Nephron progenitor cell (in vitro differentiated cells): Measurements from ENCODE around the gene ANKRD13A.
"Not testable (repeated sequence)": the region's sequence is repeated elsewhere in the genome, so short reads cannot be mapped to it uniquely, and the experiment has no call there.

Experiments
- DNase-seq: peaks from one replicate; pipeline ENCODE4 v3.0.0; 2021
- H3K27ac Mint-ChIP-seq: 2 replicates; pipeline ENCODE4 v1.8.0; 2021; ENCODE audit warnings: mild to moderate bottlenecking, moderate library complexity, mixed read lengths
- H3K27me3 Mint-ChIP-seq: 2 replicates; pipeline ENCODE4 v1.8.0; 2021; ENCODE audit warnings: mild to moderate bottlenecking, low read depth, mixed read lengths; ENCODE audit not compliant: poor library complexity
- H3K36me3 Mint-ChIP-seq: 2 replicates; pipeline ENCODE4 v1.8.0; 2021; ENCODE audit warnings: low read depth, mixed read lengths
- H3K4me1 Mint-ChIP-seq: 2 replicates; pipeline ENCODE4 v1.8.0; 2021; ENCODE audit warnings: mixed read lengths
- H3K4me3 Mint-ChIP-seq: 2 replicates; pipeline ENCODE4 v1.8.0; 2021; ENCODE audit warnings: mild to moderate bottlenecking, moderate library complexity, mixed read lengths
- H3K9me3 Mint-ChIP-seq: 2 replicates; pipeline ENCODE4 v1.8.0; 2021; ENCODE audit warnings: mild to moderate bottlenecking, moderate library complexity, mixed read lengths
- CTCF ChIP-seq: fragments of 200-600 bp; sonication (generic); IDR thresholded peaks from 2 replicates; pipeline ENCODE4 v1.5.0; 2021; ENCODE audit warnings: antibody characterized with exemption

The ANKRD13A gene

GRCh38 chr12:110039085-110039807 lies 40.0 kb downstream of the ANKRD13A start:
- Mint-ChIP-seq H3K4me1 (peaks cover 30% of the 10 kb centered on the region), H3K27ac (peak overlapping the region; percentile 76), H3K9me3 (no peaks in the 10 kb centered on the region), H3K27me3 (no peaks in the 10 kb centered on the region), H3K36me3 (peaks cover 34% of the 10 kb centered on the region), H3K4me3 (no peak overlapping the region)
- no peak for TF ChIP-seq CTCF
- no peak for DNase-seq

- Mint-ChIP-seq H3K36me3 (peaks cover 12% of the 10 kb centered on the region), H3K4me3 (no peak overlapping the region), H3K27ac (no peak overlapping the region), H3K27me3 (no peaks in the 10 kb centered on the region), H3K9me3 (no peaks in the 10 kb centered on the region), H3K4me1 (peaks cover 32% of the 10 kb centered on the region)
- no peak for DNase-seq
- TF ChIP-seq CTCF = no peak
Observed at GRCh38 chr12:110042264-110042663, 43.0 kb downstream of the ANKRD13A start.

- TF ChIP-seq CTCF = no peak
- no peaks in the 10 kb centered on the region for H3K9me3 Mint-ChIP-seq
- H3K4me1 Mint-ChIP-seq = peaks cover 38% of the 10 kb centered on the region
- no peak for DNase-seq
- H3K27me3 Mint-ChIP-seq = peaks cover 12% of the 10 kb centered on the region
- peaks cover 12% of the 10 kb centered on the region for H3K36me3 Mint-ChIP-seq
- peak overlapping the region; percentile 90 for H3K4me3 Mint-ChIP-seq
- no peak overlapping the region for H3K27ac Mint-ChIP-seq
Observed at GRCh38 chr12:110046451-110047187, 47.4 kb downstream of the ANKRD13A start.

- Mint-ChIP-seq H3K4me1 (peaks cover 36% of the 10 kb centered on the region), H3K4me3 (peak overlapping the region; percentile 90), H3K27ac (no peak overlapping the region), H3K9me3 (no peaks in the 10 kb centered on the region), H3K36me3 (peaks cover 8% of the 10 kb centered on the region), H3K27me3 (peaks cover 16% of the 10 kb centered on the region)
- no peak for TF ChIP-seq CTCF
- DNase-seq = no peak
Observed at GRCh38 chr12:110047297-110047940, 48.2 kb downstream of the ANKRD13A start.

- Mint-ChIP-seq H3K9me3 (no peaks in the 10 kb centered on the region), H3K4me3 (peak within 1 kb of the TSS; percentile 90), H3K27me3 (peaks cover 16% of the 10 kb centered on the region), H3K27ac (peak within 1 kb of the TSS; percentile 81), H3K36me3 (peaks cover under 1% of the 10 kb centered on the region), H3K4me1 (peaks cover 25% of the 10 kb centered on the region)
- peak; percentile 76 for DNase-seq
- no peak for TF ChIP-seq CTCF
Observed at GRCh38 chr12:110048242-110049027, 49.2 kb downstream of the ANKRD13A start, which contains the start of gene C12orf76. TSS of gene C12orf76 (minus strand) at chr12:110048522. CDS start at chr12:110048495, 27 bp downstream.

- not testable (repeated sequence) for H3K9me3 Mint-ChIP-seq, DNase-seq, H3K36me3 Mint-ChIP-seq
- Mint-ChIP-seq H3K27me3 (peaks cover 19% of the 10 kb centered on the region), H3K27ac (peak overlapping the region; percentile 22), H3K4me3 (peak overlapping the region; percentile 90), H3K4me1 (peaks cover 25% of the 10 kb centered on the region)
Observed at GRCh38 chr12:110049034-110049433, 49.8 kb downstream of the ANKRD13A start.

- not testable (repeated sequence) for DNase-seq, H3K27ac Mint-ChIP-seq, H3K36me3 Mint-ChIP-seq, H3K9me3 Mint-ChIP-seq
- peak overlapping the region; percentile 90 for H3K4me3 Mint-ChIP-seq
- H3K4me1 Mint-ChIP-seq = peaks cover 25% of the 10 kb centered on the region
- peaks cover 19% of the 10 kb centered on the region for H3K27me3 Mint-ChIP-seq
Observed at GRCh38 chr12:110049666-110050065, 50.4 kb downstream of the ANKRD13A start.
